NCI-H82 treated with DMSO at 0.1 percent for 48 hours (cell line): Measurements from ENCODE around the gene SMIM21.

Experiments used
- DNase-seq: peaks from one replicate; lab custom pipeline; 2025; ENCODE audit not compliant: unreplicated experiment; lab: John Stamatoyannopoulos, UW

Gene SMIM21

GRCh38 chr18:75377926-75378325, 49.6 kb downstream of the SMIM21 start:
- DNase-seq, result no peak

DNA sequence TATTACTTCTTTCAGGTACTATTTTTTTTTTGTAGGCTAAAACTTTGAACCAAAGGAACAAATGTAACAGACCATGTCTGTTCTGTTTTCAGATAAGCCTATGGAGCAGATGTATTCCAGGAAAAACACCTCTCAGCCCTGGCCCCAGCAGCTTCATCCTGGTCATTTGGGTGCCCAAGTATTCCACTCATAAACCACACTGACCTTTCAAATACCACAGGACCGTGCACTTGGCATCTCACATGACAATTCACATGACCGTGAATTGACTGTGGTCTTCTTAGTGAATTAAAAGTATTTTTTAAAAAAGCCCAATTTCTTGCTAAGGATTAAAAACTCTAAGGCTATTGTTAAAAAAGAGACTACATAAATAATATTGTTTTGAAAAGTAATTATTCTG, 50.2 kb downstream of the SMIM21 start:
- no peak for DNase-seq

DNA sequence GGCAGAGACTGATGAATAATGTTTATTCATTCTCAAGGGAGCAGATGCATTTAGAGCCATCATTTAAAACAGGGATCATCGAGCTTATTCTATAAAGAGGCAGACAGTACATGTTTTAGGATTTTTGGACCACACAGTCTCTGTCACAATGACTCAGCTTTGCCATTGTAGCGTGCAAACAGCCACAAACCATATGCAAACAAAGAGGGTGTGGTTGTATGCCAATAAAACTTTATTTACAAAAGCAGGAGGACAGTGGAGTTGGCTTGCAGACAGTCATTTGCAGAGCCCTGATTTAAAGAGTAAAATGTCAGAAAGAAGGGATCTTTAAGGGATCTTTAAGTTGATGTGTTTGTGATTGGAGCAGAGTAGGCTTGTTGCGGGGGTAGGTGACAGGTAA, 51.5 kb downstream of the SMIM21 start:
- no peak for DNase-seq

DNA sequence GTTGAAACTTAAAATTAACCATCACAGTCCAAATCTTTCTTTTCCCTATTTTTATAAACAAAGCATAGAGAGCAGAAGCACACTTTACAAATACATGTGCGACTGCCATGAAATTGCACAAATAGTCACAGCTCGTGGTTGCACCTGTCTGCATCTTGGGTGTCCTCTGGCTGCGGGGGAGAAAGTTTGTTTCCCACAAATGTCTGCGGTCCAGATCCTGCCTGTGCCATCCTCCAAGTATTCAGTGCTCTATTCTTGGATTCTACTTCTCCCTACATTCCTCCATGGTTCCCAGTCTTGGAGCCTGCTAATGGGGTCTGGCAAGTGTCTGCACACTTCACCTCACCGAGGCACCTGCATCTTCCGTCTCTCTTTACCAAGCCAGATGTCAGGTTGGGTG, 52.2 kb downstream of the SMIM21 start:
- no peak for DNase-seq

- DNase-seq, result no peak
Observed at GRCh38 chr18:75374466-75374865, 53.0 kb downstream of the SMIM21 start.

GRCh38 chr18:75369026-75369721, 58.3 kb downstream of the SMIM21 start:
- DNase-seq, result no peak

DNA sequence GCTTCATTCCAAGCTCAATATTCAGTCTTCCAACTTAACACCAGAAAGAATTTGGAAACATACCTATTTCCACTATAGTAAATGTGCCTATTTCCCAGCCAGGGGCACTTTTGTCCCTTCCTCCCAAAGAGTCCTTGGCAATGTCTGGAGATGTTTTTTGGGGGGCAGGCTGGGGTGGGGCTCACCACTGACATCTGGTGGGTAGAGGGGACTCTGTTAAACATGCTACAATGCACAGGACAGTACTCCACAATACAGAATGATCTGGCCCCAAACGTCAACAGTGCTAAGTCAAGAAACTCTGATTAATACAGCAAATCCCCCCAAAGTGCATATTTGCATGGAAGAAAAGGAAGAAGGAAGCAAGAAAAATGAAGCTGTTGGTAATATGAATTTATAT, 61.7 kb downstream of the SMIM21 start:
- DNase-seq, result no peak

DNA sequence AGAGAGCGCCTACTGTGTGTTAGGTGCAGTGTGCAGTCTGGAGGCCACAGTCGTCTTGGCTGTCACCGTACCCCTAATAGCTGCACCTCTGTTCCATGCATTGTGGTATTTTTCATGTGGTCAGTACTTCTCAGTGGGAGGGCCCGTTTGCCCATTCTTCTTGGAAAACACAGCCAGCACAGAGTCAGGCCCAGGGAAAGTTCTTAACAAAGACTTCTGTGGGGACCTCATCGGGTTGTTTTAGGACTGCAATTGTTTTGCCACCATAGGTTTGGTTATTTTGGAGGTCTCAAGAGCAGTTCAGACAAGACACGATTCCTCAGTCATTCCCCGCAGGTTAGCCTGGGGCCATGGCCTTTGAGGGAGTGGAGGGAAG, 62.3 kb downstream of the SMIM21 start:
- DNase-seq, result no peak

DNA sequence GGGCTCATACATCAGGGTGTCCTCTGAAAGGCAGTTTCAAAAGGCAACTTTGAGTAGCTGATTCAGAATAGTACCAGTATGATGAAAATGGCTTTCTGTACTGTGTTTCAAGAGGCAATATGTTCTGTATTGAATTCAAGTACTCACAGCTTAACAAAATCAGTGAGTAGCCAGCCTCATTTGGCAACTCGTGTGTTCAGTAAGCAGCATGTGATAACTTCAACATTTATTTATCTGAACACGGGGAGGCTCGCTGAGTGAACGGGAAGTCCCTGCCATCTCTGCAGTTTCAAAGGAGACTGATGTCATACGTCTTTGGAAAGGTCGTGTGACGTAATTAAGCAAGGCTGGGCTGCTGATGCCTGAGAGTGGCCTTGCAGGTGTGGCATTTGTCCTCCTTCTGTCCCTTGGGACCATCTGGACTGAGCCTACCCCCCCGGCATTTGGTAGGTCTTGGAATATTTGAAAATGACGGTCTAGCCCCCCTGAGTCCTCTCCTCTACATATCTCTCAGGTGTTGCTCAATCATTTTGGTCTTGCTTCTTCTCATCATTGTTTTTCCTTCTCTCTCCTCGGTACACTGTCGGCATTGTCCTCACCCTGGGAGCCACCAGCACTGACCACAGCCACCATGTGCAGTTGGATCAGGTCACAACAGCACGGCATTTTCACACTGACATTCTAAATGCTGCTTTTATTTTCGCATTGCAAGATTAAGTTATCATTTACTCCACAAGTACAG, 62.8 kb downstream of the SMIM21 start:
- DNase-seq, result no peak

DNA sequence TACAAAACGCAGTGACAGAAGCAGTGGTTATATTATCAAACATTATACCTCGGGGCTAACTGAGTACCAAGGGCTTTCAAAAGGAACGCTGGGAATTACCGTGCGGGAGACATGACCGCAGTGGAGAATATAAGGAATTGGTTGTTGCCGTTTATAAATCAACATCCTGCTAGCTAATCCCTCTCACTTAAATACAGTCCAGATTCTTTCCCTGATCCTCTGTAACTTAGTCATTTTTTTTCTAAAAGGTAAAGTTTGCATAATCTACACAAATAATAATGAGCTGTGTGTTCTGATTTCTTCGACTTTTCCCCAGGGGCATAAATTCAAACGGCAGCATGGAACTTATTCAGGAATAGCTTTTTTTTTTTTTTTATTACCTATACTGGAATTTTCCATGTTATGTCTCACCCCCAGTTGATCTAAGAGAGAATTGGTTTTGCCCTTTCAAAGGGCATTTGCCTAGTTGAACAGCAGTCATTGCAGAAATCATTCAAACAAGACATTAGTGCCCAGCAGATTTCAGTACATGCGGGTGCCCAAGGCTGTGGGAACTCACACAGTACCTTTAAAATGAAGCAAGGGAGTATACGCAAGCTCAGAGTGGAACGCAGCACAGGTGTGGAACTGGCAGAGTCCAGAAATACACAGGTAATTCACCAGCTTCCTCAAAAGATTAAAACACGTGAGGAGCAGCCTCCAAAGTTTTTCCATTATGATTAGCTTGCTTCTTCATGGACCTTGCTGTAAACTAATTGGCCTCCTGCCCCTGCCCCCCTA, 63.9 kb downstream of the SMIM21 start:
- DNase-seq, result no peak

DNA sequence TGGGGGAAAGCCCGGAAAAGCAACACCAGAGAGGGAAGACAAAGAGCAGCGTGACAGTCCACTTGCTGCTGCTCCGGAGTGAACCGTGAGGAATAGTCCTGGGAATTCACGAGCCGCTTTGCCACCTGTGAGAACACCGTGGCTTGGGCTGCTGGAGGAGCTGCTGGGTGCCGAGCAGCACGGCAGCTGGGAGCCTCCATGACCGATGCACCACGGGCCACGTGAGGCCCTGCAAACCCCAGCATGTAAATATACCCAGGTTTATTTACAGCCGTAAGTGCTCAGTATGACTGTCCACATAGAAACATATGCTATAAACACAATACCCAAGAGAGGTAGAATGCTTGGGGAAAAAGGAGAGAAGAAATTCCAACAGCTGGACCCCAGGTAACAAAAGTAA, 65.1 kb downstream of the SMIM21 start:
- DNase-seq, result no peak

GRCh38 chr18:75360941-75361340, 66.6 kb downstream of the SMIM21 start:
- no peak for DNase-seq

- no peak for DNase-seq
Observed at GRCh38 chr18:75360215-75360614, 67.3 kb downstream of the SMIM21 start.
